HEK293 (cell line): ENCODE data around the gene MRTFB.
A peak's percentile ranks its signal among the peaks of the same experiment; 100 is the strongest.

Experiments used
- ATF2 ChIP-seq: fragments of 450-650 bp; formaldehyde crosslinking; IDR thresholded peaks from 2 replicates; pipeline ENCODE4 v1.5.1; 2016; ENCODE audit warnings: missing biosample characterization, missing genetic modification characterization, low read depth
- BCL6B ChIP-seq: fragments of 450-650 bp; formaldehyde crosslinking; IDR thresholded peaks from 2 replicates; pipeline ENCODE4 v1.5.1; 2017; ENCODE audit warnings: missing biosample characterization, missing genetic modification characterization
- GLIS2 ChIP-seq: fragments of 450-650 bp; formaldehyde crosslinking; IDR thresholded peaks from 2 replicates; pipeline ENCODE4 v1.5.1; 2016; ENCODE audit warnings: missing biosample characterization, missing genetic modification characterization
- HIC1 ChIP-seq: fragments of 450-650 bp; formaldehyde crosslinking; IDR thresholded peaks from 2 replicates; pipeline ENCODE4 v1.5.1; 2016; ENCODE audit warnings: missing biosample characterization, missing genetic modification characterization
- IKZF3 ChIP-seq: fragments of 450-650 bp; IDR thresholded peaks from 2 replicates; pipeline ENCODE4 v1.5.0; 2018; ENCODE audit warnings: missing biosample characterization, mild to moderate bottlenecking, missing genetic modification characterization, moderate library complexity
- INSM2 ChIP-seq: fragments of 450-650 bp; formaldehyde crosslinking; IDR thresholded peaks from 2 replicates; pipeline ENCODE4 v1.5.1; 2016; ENCODE audit warnings: missing biosample characterization, missing genetic modification characterization
- MZF1 ChIP-seq: fragments of 450-650 bp; formaldehyde crosslinking; IDR thresholded peaks from 2 replicates; pipeline ENCODE4 v1.5.1; 2017; ENCODE audit warnings: missing biosample characterization, missing genetic modification characterization, borderline replicate concordance
- OSR2 ChIP-seq: fragments of 450-650 bp; formaldehyde crosslinking; IDR thresholded peaks from 2 replicates; pipeline ENCODE4 v1.5.1; 2016; ENCODE audit warnings: missing biosample characterization, missing genetic modification characterization
- SP7 ChIP-seq: fragments of 450-650 bp; formaldehyde crosslinking; IDR thresholded peaks from 2 replicates; pipeline ENCODE4 v1.5.1; 2016; ENCODE audit warnings: missing biosample characterization, missing genetic modification characterization
- TRIM28 ChIP-seq: IDR thresholded peaks from 2 replicates; pipeline ENCODE4 v1.6.1; 2011; ENCODE audit warnings: low read length, control low read depth, borderline replicate concordance
- ZBTB1 ChIP-seq: fragments of 450-650 bp; formaldehyde crosslinking; IDR thresholded peaks from 2 replicates; pipeline ENCODE4 v1.5.1; 2016; ENCODE audit warnings: missing biosample characterization, missing genetic modification characterization
- ZBTB21 ChIP-seq: fragments of 450-650 bp; formaldehyde crosslinking; IDR thresholded peaks from 2 replicates; pipeline ENCODE4 v1.5.1; 2017; ENCODE audit warnings: missing biosample characterization, missing genetic modification characterization
- ZBTB8A ChIP-seq: fragments of 450-650 bp; formaldehyde crosslinking; IDR thresholded peaks from 2 replicates; pipeline ENCODE4 v1.5.1; 2016; ENCODE audit warnings: missing biosample characterization, missing genetic modification characterization
- ZFP69B ChIP-seq: fragments of 450-650 bp; formaldehyde crosslinking; IDR thresholded peaks from 2 replicates; pipeline ENCODE4 v1.5.1; 2016; ENCODE audit warnings: missing biosample characterization, missing genetic modification characterization
- ZNF157 ChIP-seq: fragments of 450-650 bp; formaldehyde crosslinking; IDR thresholded peaks from 2 replicates; pipeline ENCODE4 v1.5.1; 2016; ENCODE audit warnings: missing biosample characterization, missing genetic modification characterization
- ZNF18 ChIP-seq: fragments of 450-650 bp; formaldehyde crosslinking; IDR thresholded peaks from 2 replicates; pipeline ENCODE4 v1.5.1; 2016; ENCODE audit warnings: missing biosample characterization, missing genetic modification characterization
- ZNF324 ChIP-seq: fragments of 450-650 bp; formaldehyde crosslinking; IDR thresholded peaks from 2 replicates; pipeline ENCODE4 v1.5.1; 2016; ENCODE audit warnings: missing biosample characterization, missing genetic modification characterization
- ZNF366 ChIP-seq: fragments of 450-650 bp; formaldehyde crosslinking; conservative IDR thresholded peaks from 2 replicates; pipeline ENCODE4 v1.5.1; 2016; ENCODE audit warnings: missing biosample characterization, missing genetic modification characterization
- ZNF558 ChIP-seq: fragments of 450-650 bp; formaldehyde crosslinking; IDR thresholded peaks from 2 replicates; pipeline ENCODE4 v1.5.1; 2016; ENCODE audit warnings: missing biosample characterization, missing genetic modification characterization
- ZNF610 ChIP-seq: fragments of 450-650 bp; formaldehyde crosslinking; IDR thresholded peaks from 2 replicates; pipeline ENCODE4 v1.5.1; 2016; ENCODE audit warnings: missing biosample characterization, missing genetic modification characterization, borderline replicate concordance
- ZNF629 ChIP-seq: fragments of 450-650 bp; formaldehyde crosslinking; IDR thresholded peaks from 2 replicates; pipeline ENCODE4 v1.5.1; 2017; ENCODE audit warnings: missing biosample characterization, missing genetic modification characterization
- ZNF639 ChIP-seq: fragments of 450-650 bp; formaldehyde crosslinking; IDR thresholded peaks from 2 replicates; pipeline ENCODE4 v1.5.1; 2016; ENCODE audit warnings: missing biosample characterization, missing genetic modification characterization
- ZNF664 ChIP-seq: fragments of 450-650 bp; formaldehyde crosslinking; IDR thresholded peaks from 2 replicates; pipeline ENCODE4 v1.5.1; 2016; ENCODE audit warnings: missing biosample characterization, missing genetic modification characterization
- ZNF692 ChIP-seq: fragments of 450-650 bp; formaldehyde crosslinking; IDR thresholded peaks from 2 replicates; pipeline ENCODE4 v1.5.1; 2016; ENCODE audit warnings: missing biosample characterization, missing genetic modification characterization
- ZNF830 ChIP-seq: fragments of 450-650 bp; IDR thresholded peaks from 2 replicates; pipeline ENCODE4 v1.5.0; 2018; ENCODE audit warnings: missing biosample characterization, missing genetic modification characterization, low read depth, mild to moderate bottlenecking, moderate library complexity
- ZSCAN4 ChIP-seq: fragments of 450-650 bp; formaldehyde crosslinking; IDR thresholded peaks from 2 replicates; pipeline ENCODE4 v1.5.1; 2017; ENCODE audit warnings: missing biosample characterization, missing genetic modification characterization

Gene MRTFB

GRCh38 chr16:14088155-14088753 lies 17.1 kb downstream of the MRTFB start (continued):
- TF ChIP-seq ZNF18 (tag by site-specific recombination) = peak; percentile 22; the same call in 1 of the 2 replicates
- TF ChIP-seq ZNF629 (tag by site-specific recombination) = peak; percentile 85
- TF ChIP-seq ATF2 (tag by site-specific recombination) = peak; percentile 93
- TF ChIP-seq ZNF639 = peak; percentile 72
- peak; percentile 54; the same call in 1 of the 2 replicates for TF ChIP-seq ZSCAN4 (tag by site-specific recombination)
- peak; percentile 88 for TF ChIP-seq SP7 (tag by site-specific recombination)
- no peak for TF ChIP-seq GLIS2 (tag by site-specific recombination)
- no peak for TF ChIP-seq ZNF157 (tag by site-specific recombination)
- peak; percentile 95 for TF ChIP-seq ZNF664 (tag by site-specific recombination)
- no peak for TF ChIP-seq ZBTB1 (tag by site-specific recombination)
- TF ChIP-seq ZBTB8A (tag by site-specific recombination) = peak; percentile 48
- TF ChIP-seq MZF1 (tag by site-specific recombination) = 0 out of 2 replicates have a peak, but pooled peaks have one; percentile 40
- peak; percentile 26; the same call in 1 of the 2 replicates for TF ChIP-seq BCL6B
- peak; percentile 53; the same call in 1 of the 2 replicates for TF ChIP-seq ZNF558 (tag by site-specific recombination)
- TF ChIP-seq INSM2 (tag by site-specific recombination) = peak; percentile 39; the same call in 1 of the 2 replicates
- peak; percentile 46; the same call in 1 of the 2 replicates for TF ChIP-seq ZBTB21 (tag by site-specific recombination)
- peak; percentile 54; the same call in 1 of the 2 replicates for TF ChIP-seq ZFP69B (tag by site-specific recombination)
- peak; percentile 52; the same call in 1 of the 2 replicates for TF ChIP-seq ZNF366 (tag by site-specific recombination)
- peak; percentile 80 for TF ChIP-seq ZNF692 (tag by site-specific recombination)
- TF ChIP-seq IKZF3 (tag by site-specific recombination) = peak; percentile 56; the same call in 1 of the 2 replicates
- no peak for TF ChIP-seq ZNF610
- peak; percentile 29; the same call in 1 of the 2 replicates for TF ChIP-seq OSR2 (tag by site-specific recombination)
- TF ChIP-seq ZNF324 (tag by site-specific recombination) = peak; percentile 83; the same call in 1 of the 2 replicates
- TF ChIP-seq ZNF830 (tag by site-specific recombination) = no peak
- TF ChIP-seq HIC1 (tag by site-specific recombination) = 0 out of 2 replicates have a peak, but pooled peaks have one; percentile 29
- no peak for TF ChIP-seq TRIM28
